K562 (cell line): ENCODE data around the gene F9.

ENCODE experiments used
- E2F5 ChIP-seq: sonication (generic); formaldehyde crosslinking; IDR thresholded peaks from 2 replicates; pipeline ENCODE4 v1.8.0; 2022; ENCODE audit warnings: mild to moderate bottlenecking, missing genetic modification reagents
- FOXK1 ChIP-seq: sonication (generic); formaldehyde crosslinking; IDR thresholded peaks from 2 replicates; pipeline ENCODE4 v1.8.0; 2022; ENCODE audit warnings: missing genetic modification reagents, mild to moderate bottlenecking, borderline replicate concordance
- MYBL2 ChIP-seq, 2 experiments: fragments of 450-650 bp in 1 of 2; sonication (generic) in 1 of 2; formaldehyde crosslinking in 1 of 2; IDR thresholded peaks; 2 replicates each; pipeline versions ENCODE4 v1.6.1 to v1.8.1; 2017 to 2022; ENCODE audit warnings: borderline replicate concordance in 1 of 2, inconsistent platforms in 1 of 2, low read depth in 1 of 2, mild to moderate bottlenecking in 1 of 2, missing genetic modification reagents in 1 of 2, moderate library complexity in 1 of 2
- PCBP1 ChIP-seq: fragments of 200-400 bp; formaldehyde crosslinking; IDR thresholded peaks from 2 replicates; pipeline ENCODE4 v1.6.1; 2018; ENCODE audit warnings: mild to moderate bottlenecking, low read depth, low read length; ENCODE audit not compliant: poor library complexity, severe bottlenecking
- POLR2A ChIP-seq: fragments of 450-650 bp; conservative IDR thresholded peaks from 2 replicates; pipeline ENCODE4 v1.6.1; 2016
- RBM14 ChIP-seq: fragments of 200-400 bp; formaldehyde crosslinking; IDR thresholded peaks from 2 replicates; pipeline ENCODE4 v1.6.1; 2018; ENCODE audit warnings: low read depth, mild to moderate bottlenecking, low read length, moderate library complexity, borderline replicate concordance; ENCODE audit not compliant: insufficient read depth
- SMARCC2 ChIP-seq: fragments of 450-650 bp; IDR thresholded peaks from 2 replicates; pipeline ENCODE4 v1.6.1; 2017; ENCODE audit warnings: antibody characterized with exemption, moderate library complexity, mild to moderate bottlenecking, low read depth
- ZBTB26 ChIP-seq: fragments of 450-650 bp; formaldehyde crosslinking; IDR thresholded peaks from 2 replicates; pipeline ENCODE4 v1.4.0; 2022; ENCODE audit warnings: missing genetic modification characterization

- TF ChIP-seq FOXK1 (CRISPR knock-in tag): no peak
- no peak for TF ChIP-seq MYBL2 (IDR thresholded peaks at IDR 0.05; ENCODE audit: low read depth)
- TF ChIP-seq MYBL2 (CRISPR knock-in tag; IDR thresholded peaks at IDR 0.05; ENCODE audit: borderline replicate concordance): no peak
- TF ChIP-seq PCBP1: no peak
- TF ChIP-seq RBM14: no peak
- TF ChIP-seq POLR2A: no peak
- TF ChIP-seq ZBTB26 (CRISPR knock-in tag): no peak
- TF ChIP-seq SMARCC2: no peak
- TF ChIP-seq E2F5 (CRISPR knock-in tag): no peak
These were observed 50.5 kb downstream of the F9 start for GRCh38 chrX:139581068-139581467.
